Measurements from ENCODE around the gene TENM4. TPM values are rescaled to one million over a fixed set of nuclear protein-coding genes. Genes with fewer than 3 reads are reported as not detected.
A peak's percentile ranks its signal among the peaks of the same experiment; 100 is the strongest.

Gene TENM4
- total RNA-seq, 1 experiment from 2014 or later, result 25.0 TPM

DNA sequence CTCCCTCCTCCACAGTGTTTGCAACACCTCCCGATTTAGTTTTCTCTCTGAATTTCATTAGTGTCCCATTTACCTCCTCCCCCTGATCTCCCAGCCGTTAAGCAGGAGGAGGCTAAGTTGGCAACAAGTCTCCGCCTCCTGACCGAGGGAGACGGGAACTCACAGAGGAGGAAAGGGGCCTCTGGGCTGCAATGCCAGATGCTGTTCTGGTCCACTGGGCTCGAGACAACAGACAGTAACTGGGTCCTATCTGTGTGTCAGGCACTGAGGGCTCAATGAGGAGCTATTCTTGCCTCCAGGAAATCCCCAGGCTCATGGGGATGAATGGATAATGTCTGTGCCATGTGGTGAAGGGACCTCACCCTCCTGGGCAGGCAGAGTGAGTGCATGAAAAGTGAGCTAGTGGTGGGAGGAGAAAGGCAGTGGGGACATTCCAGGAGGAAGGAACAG lies 228.1 kb downstream of the TENM4 start:
- Mint-ChIP-seq H3K4me3 (no peak overlapping the region), H3K4me1 (peaks cover 10% of the 10 kb centered on the region), H3K27me3 (ENCODE audit: low read depth) (no peaks in the 10 kb centered on the region), H3K9me3 (no peaks in the 10 kb centered on the region), H3K36me3 (no peaks in the 10 kb centered on the region), H3K27ac (no peak overlapping the region)
- TF ChIP-seq NR2C2 (CRISPR knock-in tag; IDR thresholded peaks at IDR 0.05) (no peak), GABPB1 (CRISPR knock-in tag; IDR thresholded peaks at IDR 0.05) (no peak), ZNF138 (CRISPR knock-in tag; conservative IDR thresholded peaks at IDR 0.05) (no peak), ZNF317 (CRISPR knock-in tag; IDR thresholded peaks at IDR 0.05; ENCODE audit: borderline replicate concordance, low read depth) (no peak), JUN (CRISPR knock-in tag; IDR thresholded peaks at IDR 0.05) (no peak), NR3C1 (CRISPR knock-in tag; conservative IDR thresholded peaks at IDR 0.05; ENCODE audit: low read depth) (no peak), TP53 (CRISPR knock-in tag; IDR thresholded peaks at IDR 0.05) (no peak), ATF1 (CRISPR knock-in tag; IDR thresholded peaks at IDR 0.05) (no peak), OVOL2 (CRISPR knock-in tag; IDR thresholded peaks at IDR 0.05; ENCODE audit: borderline replicate concordance) (no peak)
- TF ChIP-seq, protein P1, sequence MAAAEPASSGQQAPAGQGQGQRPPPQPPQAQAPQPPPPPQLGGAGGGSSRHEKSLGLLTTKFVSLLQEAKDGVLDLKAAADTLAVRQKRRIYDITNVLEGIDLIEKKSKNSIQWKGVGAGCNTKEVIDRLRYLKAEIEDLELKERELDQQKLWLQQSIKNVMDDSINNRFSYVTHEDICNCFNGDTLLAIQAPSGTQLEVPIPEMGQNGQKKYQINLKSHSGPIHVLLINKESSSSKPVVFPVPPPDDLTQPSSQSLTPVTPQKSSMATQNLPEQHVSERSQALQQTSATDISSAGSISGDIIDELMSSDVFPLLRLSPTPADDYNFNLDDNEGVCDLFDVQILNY (CRISPR knock-in tag; IDR thresholded peaks at IDR 0.05), result no peak
- ChIA-PET POLR2A (no interaction called here), CTCF (no interaction called here)
- ATAC-seq, result peak; percentile 72
- DNase-seq (ENCODE audit: low spot score), result no peak

GRCh38 chr11:79209540-79210266 lies 231.1 kb downstream of the TENM4 start:
- H3K27ac Mint-ChIP-seq, result no peak overlapping the region

DNA sequence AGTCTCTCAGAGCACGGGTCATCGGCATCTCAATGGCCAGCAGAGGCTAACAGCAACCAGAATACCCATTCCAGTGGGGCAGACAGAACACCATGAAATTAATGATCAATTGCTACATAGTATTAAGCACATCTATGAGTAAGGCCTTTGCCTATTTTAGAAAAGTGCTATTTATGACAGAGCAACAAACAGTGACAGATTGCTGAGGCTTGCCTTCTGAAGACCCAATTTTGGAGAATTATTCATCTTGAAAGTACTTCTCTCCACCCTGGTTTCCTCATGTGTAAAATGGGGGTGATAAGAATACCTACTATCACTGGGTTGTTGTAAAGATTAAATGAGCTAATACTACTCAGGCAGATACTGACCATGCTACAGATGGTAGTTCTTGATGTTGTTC lies 232.7 kb downstream of the TENM4 start:
- peaks cover 9% of the 10 kb centered on the region for H3K4me1 Mint-ChIP-seq
- H3K9me3 Mint-ChIP-seq, result no peaks in the 10 kb centered on the region
- H3K27ac Mint-ChIP-seq, result no peak overlapping the region
- no peak overlapping the region for H3K4me3 Mint-ChIP-seq
- no peaks in the 10 kb centered on the region for H3K36me3 Mint-ChIP-seq
- H3K27me3 Mint-ChIP-seq (ENCODE audit: low read depth), result no peaks in the 10 kb centered on the region
- DNase-seq (ENCODE audit: low spot score), result no peak
- TF ChIP-seq ZNF423 (CRISPR knock-in tag; IDR thresholded peaks at IDR 0.05), result no peak
- TF ChIP-seq CREB1 (CRISPR knock-in tag; IDR thresholded peaks at IDR 0.05), result no peak
- TF ChIP-seq CDX4 (CRISPR knock-in tag; IDR thresholded peaks at IDR 0.05; ENCODE audit: borderline replicate concordance), result no peak
- no peak for TF ChIP-seq ZNF396 (CRISPR knock-in tag; IDR thresholded peaks at IDR 0.05; ENCODE audit: borderline replicate concordance)
- TF ChIP-seq USF2 (CRISPR knock-in tag; IDR thresholded peaks at IDR 0.05), result no peak
- TF ChIP-seq ZNF281 (CRISPR knock-in tag; IDR thresholded peaks at IDR 0.05), result no peak
- CTCF ChIA-PET, result interaction anchor here (1.9 kb wide), 1 partner anchor 17 kb away, joined by 4 read pairs; no protein-coding TSS in a partner anchor
- POLR2A ChIA-PET, result no interaction called here
- no peak for ATAC-seq

More at GRCh38 chr11:79209540-79210266, 231.1 kb downstream of the TENM4 start:
- Mint-ChIP-seq H3K36me3 (no peaks in the 10 kb centered on the region), H3K4me3 (no peak overlapping the region), H3K27me3 (ENCODE audit: low read depth) (no peaks in the 10 kb centered on the region), H3K4me1 (peaks cover 10% of the 10 kb centered on the region), H3K9me3 (no peaks in the 10 kb centered on the region)
- CTCF ChIA-PET, result no interaction called here
- POLR2A ChIA-PET, result interaction anchor here (0.6 kb wide), 1 partner anchor 964 kb away, joined by 3 read pairs; no protein-coding TSS in a partner anchor
- DNase-seq (ENCODE audit: low spot score) (no peak), ATAC-seq (no peak)
- TF ChIP-seq, protein P1 (CRISPR knock-in tag; IDR thresholded peaks at IDR 0.05), result no peak

All from WTC11 (cell line).